Peyer's patch (tissue), 4 donors: ENCODE measurements around the gene GNG2. TPM values are rescaled to one million over a fixed set of nuclear protein-coding genes. Genes with fewer than 3 reads are reported as not detected.

Experiments
- DNase-seq, 3 donors: peaks; one replicate each; pipeline ENCODE4 v3.0.0-alpha.2; 2017 to 2019
- H3K27ac ChIP-seq, 4 donors: fragments of 200-600 bp; sonication (generic); one replicate each; pipeline ENCODE4 v1.5.1; 2016 to 2019
- H3K27me3 ChIP-seq, 2 donors: fragments of 200-600 bp; sonication (generic); one replicate each; pipeline ENCODE4 v1.5.1; 2019
- H3K36me3 ChIP-seq, 3 donors: fragments of 200-600 bp; sonication (generic); one replicate each; pipeline ENCODE4 v1.5.1; 2016 to 2019
- H3K4me1 ChIP-seq, 4 donors: fragments of 200-600 bp; sonication (generic); one replicate each; pipeline ENCODE4 v1.5.1; 2016 to 2019
- H3K4me3 ChIP-seq, 4 donors: fragments of 200-600 bp; sonication (generic); 1 replicate in 3 of 4; 2 replicates in 1 of 4; pipeline ENCODE4 v1.5.1; 2016 to 2019; ENCODE audit warnings: mild to moderate bottlenecking in 1 of 4
- H3K9me3 ChIP-seq, 4 donors: fragments of 200-600 bp; sonication (generic); one replicate each; pipeline ENCODE4 v1.5.1; 2016 to 2019; ENCODE audit warnings: mild to moderate bottlenecking in 1 of 4
- CTCF ChIP-seq, 6 experiments: fragments of 450-650 bp in 4 of 6; fragments of 200-600 bp in 2 of 6; sonication (generic) in 1 of 6; IDR thresholded peaks; one replicate each; pipeline ENCODE4 v1.5.1; 2017 to 2019; ENCODE audit warnings: antibody characterized with exemption in 6 of 6, mild to moderate bottlenecking in 3 of 6, moderate library complexity in 1 of 6
- POLR2A ChIP-seq, 2 donors: fragments of 450-650 bp; IDR thresholded peaks; one replicate each; pipeline ENCODE4 v1.5.1; 2017; ENCODE audit warnings: antibody characterized with exemption in 2 of 2, mild to moderate bottlenecking in 2 of 2, moderate library complexity in 2 of 2
- total RNA-seq, 4 donors: library from RNA; depleted of rRNA; stranded (reverse); fragments of >200 nt; gene quantifications; one replicate each; pipeline ENCODE4 v1.1.0, GENCODE V29; 2016

The GNG2 gene
- total RNA-seq, 4 donors from 2014 or later, result 6.0 to 44.6 (median 9.7) TPM

- Histone ChIP-seq H3K4me1 (peaks cover 0 to 7% (median 0%) of the 10 kb centered on the region in 4 donors), H3K27me3 (no peaks in the 10 kb centered on the region), H3K27ac (no peak overlapping the region), H3K9me3 (no peaks in the 10 kb centered on the region), H3K4me3 (no peak overlapping the region), H3K36me3 (no peaks in the 10 kb centered on the region)
- no peak for DNase-seq
- TF ChIP-seq POLR2A (IDR thresholded peaks at IDR 0.05), result no peak
- TF ChIP-seq CTCF (IDR thresholded peaks at IDR 0.05), result no peak
Observed at GRCh38 chr14:51929166-51929565, 68.8 kb downstream of the GNG2 start.

- Histone ChIP-seq H3K4me3 (no peak overlapping the region), H3K36me3 (no peaks in the 10 kb centered on the region), H3K9me3 (no peaks in the 10 kb centered on the region), H3K27me3 (no peaks in the 10 kb centered on the region), H3K27ac (no peak overlapping the region), H3K4me1 (peaks cover 0 to 7% (median 0%) of the 10 kb centered on the region in 4 donors)
- DNase-seq, result no peak
- no peak for TF ChIP-seq CTCF (IDR thresholded peaks at IDR 0.05)
- TF ChIP-seq POLR2A (IDR thresholded peaks at IDR 0.05), result no peak
Observed at GRCh38 chr14:51929910-51930682, 69.7 kb downstream of the GNG2 start.

- Histone ChIP-seq H3K36me3 (no peaks in the 10 kb centered on the region), H3K4me1 (peaks cover 0 to 7% (median 0%) of the 10 kb centered on the region in 4 donors), H3K27ac (no peak overlapping the region), H3K27me3 (no peaks in the 10 kb centered on the region), H3K4me3 (no peak overlapping the region), H3K9me3 (no peaks in the 10 kb centered on the region)
- TF ChIP-seq CTCF (IDR thresholded peaks at IDR 0.05) (no peak), POLR2A (IDR thresholded peaks at IDR 0.05) (no peak)
- no peak for DNase-seq
Observed at GRCh38 chr14:51931308-51931707, 70.9 kb downstream of the GNG2 start.

GRCh38 chr14:51933191-51933590, 72.8 kb downstream of the GNG2 start:
- no peak overlapping the region for H3K27ac ChIP-seq
- H3K4me3 ChIP-seq, result no peak overlapping the region
- H3K27me3 ChIP-seq, result no peaks in the 10 kb centered on the region
- no peaks in the 10 kb centered on the region for H3K36me3 ChIP-seq
- no peak for DNase-seq
- no peaks in the 10 kb centered on the region for H3K9me3 ChIP-seq
- H3K4me1 ChIP-seq, result peaks cover 0 to 7% (median 0%) of the 10 kb centered on the region in 4 donors
- TF ChIP-seq CTCF (IDR thresholded peaks at IDR 0.05), result no peak
- TF ChIP-seq POLR2A (IDR thresholded peaks at IDR 0.05), result no peak

GRCh38 chr14:51938137-51938536, 77.7 kb downstream of the GNG2 start:
- H3K27ac ChIP-seq, result no peak overlapping the region
- H3K4me3 ChIP-seq, result no peak overlapping the region
- no peaks in the 10 kb centered on the region for H3K36me3 ChIP-seq
- no peak for DNase-seq
- no peaks in the 10 kb centered on the region for H3K9me3 ChIP-seq
- TF ChIP-seq CTCF (IDR thresholded peaks at IDR 0.05) (no peak), POLR2A (IDR thresholded peaks at IDR 0.05) (no peak)
- H3K27me3 ChIP-seq, result no peaks in the 10 kb centered on the region
- H3K4me1 ChIP-seq, result no peaks in the 10 kb centered on the region
